Upper lobe of left lung (tissue), 4 donors: Measurements from ENCODE around the gene MUCL3.

ENCODE experiments used
- EP300 ChIP-seq, 4 donors: sonication (generic); formaldehyde crosslinking; IDR thresholded peaks; one replicate each; pipeline ENCODE4 v1.5.1; 2017; ENCODE audit warnings: antibody characterized with exemption in 4 of 4, control low read depth in 2 of 4
- POLR2A ChIP-seq, 4 donors: fragments of 450-650 bp; IDR thresholded peaks; one replicate each; pipeline ENCODE4 v1.5.1; 2016 to 2017; ENCODE audit warnings: antibody characterized with exemption in 4 of 4, mild to moderate bottlenecking in 2 of 4
- POLR2AphosphoS5 ChIP-seq, 2 donors: sonication (generic); formaldehyde crosslinking; IDR thresholded peaks; one replicate each; pipeline ENCODE4 v1.5.1; 2017; ENCODE audit warnings: antibody characterized with exemption in 2 of 2
- TF ChIP-seq, protein P1 (sequence below), 6 experiments: fragments of 450-650 bp in 4 of 6; fragments of 200-600 bp in 2 of 6; sonication (generic) in 2 of 6; IDR thresholded peaks; one replicate each; pipeline ENCODE4 v1.5.1; 2016 to 2019; ENCODE audit warnings: antibody characterized with exemption in 6 of 6

DNA sequence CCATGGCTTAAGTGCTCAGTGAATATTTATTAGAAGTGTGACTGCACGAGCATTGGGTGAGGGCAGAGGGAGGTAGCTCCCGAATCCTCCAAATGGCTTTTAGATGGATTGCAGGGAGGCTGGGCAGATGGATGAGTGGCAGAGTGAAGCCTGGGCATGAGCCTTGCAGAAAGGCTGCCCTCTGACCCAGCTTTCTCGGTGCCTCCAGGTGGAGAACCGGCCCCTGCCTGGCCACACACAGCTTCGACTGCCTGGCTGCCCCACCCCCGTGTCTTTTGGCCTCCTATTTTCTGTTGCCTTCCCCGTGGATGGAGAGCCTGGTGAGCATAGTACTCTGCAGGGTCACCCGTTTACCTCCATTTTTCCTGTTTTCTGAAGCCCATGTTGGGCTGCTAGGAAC is 23.3 kb upstream of the MUCL3 start:
- TF ChIP-seq, protein P1, sequence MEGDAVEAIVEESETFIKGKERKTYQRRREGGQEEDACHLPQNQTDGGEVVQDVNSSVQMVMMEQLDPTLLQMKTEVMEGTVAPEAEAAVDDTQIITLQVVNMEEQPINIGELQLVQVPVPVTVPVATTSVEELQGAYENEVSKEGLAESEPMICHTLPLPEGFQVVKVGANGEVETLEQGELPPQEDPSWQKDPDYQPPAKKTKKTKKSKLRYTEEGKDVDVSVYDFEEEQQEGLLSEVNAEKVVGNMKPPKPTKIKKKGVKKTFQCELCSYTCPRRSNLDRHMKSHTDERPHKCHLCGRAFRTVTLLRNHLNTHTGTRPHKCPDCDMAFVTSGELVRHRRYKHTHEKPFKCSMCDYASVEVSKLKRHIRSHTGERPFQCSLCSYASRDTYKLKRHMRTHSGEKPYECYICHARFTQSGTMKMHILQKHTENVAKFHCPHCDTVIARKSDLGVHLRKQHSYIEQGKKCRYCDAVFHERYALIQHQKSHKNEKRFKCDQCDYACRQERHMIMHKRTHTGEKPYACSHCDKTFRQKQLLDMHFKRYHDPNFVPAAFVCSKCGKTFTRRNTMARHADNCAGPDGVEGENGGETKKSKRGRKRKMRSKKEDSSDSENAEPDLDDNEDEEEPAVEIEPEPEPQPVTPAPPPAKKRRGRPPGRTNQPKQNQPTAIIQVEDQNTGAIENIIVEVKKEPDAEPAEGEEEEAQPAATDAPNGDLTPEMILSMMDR (IDR thresholded peaks at IDR 0.05), result no peak
- no peak for TF ChIP-seq POLR2A (IDR thresholded peaks at IDR 0.05)
- TF ChIP-seq POLR2AphosphoS5 (IDR thresholded peaks at IDR 0.05), result no peak
- no peak for TF ChIP-seq EP300 (IDR thresholded peaks at IDR 0.05)
